GM18507 (cell line): ENCODE measurements around the gene SH3BP4.

ENCODE experiments used
- DNase-seq: peaks from one replicate; pipeline ENCODE4 v3.0.0; 2011; ENCODE audit warnings: low read depth; ENCODE audit not compliant: insufficient read length; ENCODE audit errors: extremely low spot score
- FAIRE-seq: peaks from 2 replicates; lab custom pipeline; 2011; peaks lifted over from hg19 to GRCh38; lab: Jason Lieb, UNC

Gene SH3BP4

GRCh38 chr2:234993541-234993981, 41.7 kb downstream of the SH3BP4 start:
- DNase-seq (no peak), FAIRE-seq (no peak)

- DNase-seq (no peak), FAIRE-seq (no peak)
These were observed 42.9 kb downstream of the SH3BP4 start for GRCh38 chr2:234994438-234995321.

DNA sequence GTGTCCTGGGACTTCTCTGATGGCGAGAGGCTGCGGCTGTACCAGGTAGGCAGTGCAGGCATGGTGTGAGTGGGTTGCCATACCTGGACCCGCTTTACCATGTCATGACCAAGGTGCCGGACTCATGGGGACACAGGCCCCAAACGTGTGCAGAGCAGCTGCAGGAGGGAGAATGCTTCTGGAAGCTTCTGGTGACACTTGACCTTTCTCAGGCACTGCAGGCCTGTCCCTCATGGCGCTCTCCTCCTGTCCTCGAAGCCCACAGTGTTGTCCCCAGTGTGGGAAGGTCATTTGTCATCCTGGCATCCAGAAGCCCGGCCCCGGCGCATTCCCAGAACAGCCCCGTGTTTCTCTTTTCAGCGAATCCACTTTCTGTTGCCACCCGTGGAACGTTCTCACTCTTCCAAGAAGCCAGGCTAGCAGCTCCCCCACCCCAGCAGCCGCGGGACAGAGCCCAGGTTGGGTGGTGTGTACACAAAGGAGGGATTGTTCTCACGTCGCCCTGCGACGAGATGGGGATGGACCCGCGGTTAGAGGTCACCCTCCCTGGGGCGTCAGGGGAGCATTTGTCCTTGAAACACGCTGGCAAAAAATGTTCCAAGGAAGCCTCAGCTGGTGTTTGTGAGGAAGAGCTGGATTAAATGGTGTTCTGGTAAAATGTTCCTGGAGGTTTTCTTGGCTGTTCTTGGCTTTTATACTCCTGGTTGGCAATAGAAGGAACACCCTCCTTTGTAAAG, 43.7 kb downstream of the SH3BP4 start:
- DNase-seq: no peak
- no peak for FAIRE-seq

DNA sequence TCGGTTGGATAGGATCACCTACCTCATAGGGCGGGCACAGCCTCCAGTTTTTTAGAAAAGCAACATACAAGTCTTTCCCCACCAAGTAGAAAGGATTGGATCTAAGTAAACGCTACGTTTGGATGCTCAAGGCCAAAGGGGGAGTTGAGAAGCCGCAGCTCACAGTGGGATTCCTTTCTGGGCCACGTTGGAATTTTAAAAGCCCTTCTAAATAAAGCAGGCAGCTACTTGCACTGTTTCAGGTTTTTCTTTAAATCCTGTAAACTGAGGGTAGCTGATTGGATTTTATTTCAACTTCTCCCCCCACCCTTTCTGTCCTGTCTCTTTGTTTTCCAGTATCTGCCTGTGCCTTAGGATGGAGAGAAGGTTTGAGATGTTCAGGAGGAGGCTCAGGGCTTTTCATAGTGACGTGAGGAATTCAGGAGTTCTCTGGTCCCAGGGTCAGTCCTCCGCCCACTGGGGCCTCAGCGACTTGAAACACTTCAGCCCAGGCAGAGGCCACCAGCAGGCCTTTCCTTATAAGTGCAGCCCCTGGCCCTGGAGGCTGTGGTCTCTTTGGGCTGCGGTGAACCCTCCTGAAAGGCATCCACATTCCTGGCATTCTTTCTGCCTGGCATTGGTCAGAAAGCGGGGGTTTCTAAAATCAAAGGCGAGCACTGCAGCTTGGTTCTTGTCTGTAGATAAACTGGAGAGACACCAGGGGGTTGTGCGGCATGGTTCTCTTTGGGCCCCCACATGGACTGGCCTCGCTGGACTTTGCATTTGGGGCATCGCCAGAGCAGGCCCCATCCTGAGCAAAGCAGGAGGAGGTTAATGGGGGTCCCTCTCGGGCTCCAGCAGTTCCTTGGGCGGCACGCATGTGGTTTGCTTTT, 44.5 kb downstream of the SH3BP4 start:
- FAIRE-seq (no peak), DNase-seq (no peak)

- DNase-seq: no peak
These were observed 45.1 kb downstream of the SH3BP4 start for GRCh38 chr2:234996941-234997270.

GRCh38 chr2:234997389-234997788, 45.6 kb downstream of the SH3BP4 start:
- FAIRE-seq (no peak), DNase-seq (no peak)

More at GRCh38 chr2:234996941-234997270, 45.1 kb downstream of the SH3BP4 start:
- FAIRE-seq: no peak

DNA sequence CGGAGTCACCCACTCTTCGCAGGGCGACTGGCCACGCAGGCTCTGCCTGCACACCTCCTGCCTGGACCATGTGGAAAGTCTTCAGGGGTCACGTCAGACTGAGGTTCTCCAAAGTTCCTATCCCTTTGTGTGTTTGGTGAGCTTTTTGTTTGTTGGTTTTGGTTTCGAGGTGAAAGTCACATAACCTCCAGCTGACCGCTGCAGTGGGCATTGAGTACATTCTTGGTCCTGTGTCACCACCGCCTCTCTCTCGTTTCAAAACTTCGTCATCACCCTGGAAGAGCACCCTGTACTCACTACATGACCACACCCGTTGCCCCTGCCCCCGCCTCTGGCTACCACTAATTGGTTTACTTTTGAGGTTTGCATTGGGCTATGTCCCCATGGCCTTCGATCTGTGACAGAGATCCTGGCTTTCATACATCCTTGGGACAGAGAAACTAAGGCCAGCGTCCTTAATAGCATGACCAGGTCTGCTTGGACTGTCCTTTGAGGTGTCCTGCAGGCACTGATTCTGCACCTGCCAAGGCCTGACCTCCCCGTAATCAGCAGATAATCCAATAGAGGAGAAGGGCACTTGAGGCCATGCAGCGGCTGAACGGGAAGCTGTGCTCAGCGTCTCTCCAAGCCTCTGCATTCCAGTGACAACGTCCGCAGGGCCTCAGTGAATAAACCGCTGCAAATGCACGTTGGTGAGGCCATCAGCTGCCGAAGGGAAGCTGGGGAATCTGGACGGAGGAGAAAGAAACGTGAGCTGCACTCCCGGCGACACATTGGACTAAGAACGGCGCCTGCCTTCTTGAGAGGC, 46.8 kb downstream of the SH3BP4 start:
- no peak for FAIRE-seq
- no peak for DNase-seq

DNA sequence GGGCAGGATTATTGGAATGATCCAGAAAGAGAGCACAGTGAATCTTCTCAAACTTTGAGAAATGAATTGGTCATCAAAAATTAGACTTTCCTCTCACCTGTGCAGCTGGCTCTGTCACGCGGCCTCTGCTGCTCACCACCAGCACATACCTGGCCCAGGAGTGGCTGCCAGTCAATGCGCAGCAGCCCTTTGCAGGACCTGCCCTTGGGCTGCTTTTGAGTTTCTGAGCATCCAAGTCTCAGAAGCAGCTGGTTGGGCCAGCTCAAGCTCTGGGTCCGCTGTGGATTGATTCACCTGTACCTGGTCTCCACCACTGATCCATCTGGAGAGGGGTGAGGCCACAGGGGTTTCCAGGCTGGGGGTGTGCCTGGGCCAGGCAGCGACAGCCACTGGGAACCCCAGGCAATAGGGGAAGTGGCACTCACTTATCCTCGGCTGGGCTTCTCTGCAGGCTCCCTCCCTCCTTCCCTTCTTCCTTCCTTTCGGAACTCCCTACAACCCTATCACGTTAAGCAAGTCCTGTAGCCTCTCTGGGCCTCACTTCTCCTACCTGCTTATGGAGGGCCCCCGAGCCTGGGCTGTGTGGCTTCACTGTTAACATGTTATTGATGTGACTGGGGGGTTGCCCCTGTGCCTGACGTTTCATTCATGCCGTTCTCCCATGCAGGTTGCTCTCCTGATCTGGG, 48.1 kb downstream of the SH3BP4 start:
- FAIRE-seq: no peak
- no peak for DNase-seq

DNA sequence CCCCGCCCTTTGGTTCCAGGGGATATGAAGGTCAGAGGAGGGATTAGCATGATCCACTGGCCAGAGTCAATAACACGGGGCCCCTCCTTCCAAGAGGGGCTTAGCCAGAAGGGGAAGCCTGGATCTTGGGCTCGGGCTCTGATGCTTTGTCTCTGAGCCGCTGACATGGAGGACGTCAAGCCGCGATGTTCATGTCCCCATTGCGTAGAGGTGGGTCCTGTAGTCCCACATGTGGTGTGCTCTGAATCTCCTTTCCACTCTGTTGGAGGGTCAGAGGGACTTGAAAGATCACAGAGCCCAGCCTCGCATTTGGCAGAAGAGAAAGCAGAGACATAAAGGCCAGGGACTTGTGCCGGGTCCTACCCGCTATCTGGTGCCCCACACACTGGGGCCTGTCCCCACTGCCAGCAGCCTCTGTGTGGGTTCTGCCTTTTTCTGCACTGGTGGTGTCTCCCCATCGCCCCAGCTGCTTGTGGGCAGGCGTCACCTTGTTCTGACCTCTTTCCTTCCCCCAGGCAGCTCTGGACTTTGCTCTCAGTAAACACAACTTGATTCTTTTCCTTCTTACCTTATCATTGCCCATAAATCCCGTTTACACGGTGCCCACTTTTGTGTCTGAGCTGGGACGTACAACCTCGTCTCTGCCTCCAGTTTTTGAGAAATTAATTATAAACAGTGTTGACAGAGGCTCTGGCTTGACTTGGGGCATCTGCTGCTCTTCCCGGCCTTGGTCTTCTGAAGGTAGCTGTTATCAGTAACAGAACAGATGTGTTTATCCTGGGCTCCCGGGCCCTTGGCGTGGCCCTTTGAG, 48.8 kb downstream of the SH3BP4 start:
- DNase-seq (no peak), FAIRE-seq (no peak)

DNA sequence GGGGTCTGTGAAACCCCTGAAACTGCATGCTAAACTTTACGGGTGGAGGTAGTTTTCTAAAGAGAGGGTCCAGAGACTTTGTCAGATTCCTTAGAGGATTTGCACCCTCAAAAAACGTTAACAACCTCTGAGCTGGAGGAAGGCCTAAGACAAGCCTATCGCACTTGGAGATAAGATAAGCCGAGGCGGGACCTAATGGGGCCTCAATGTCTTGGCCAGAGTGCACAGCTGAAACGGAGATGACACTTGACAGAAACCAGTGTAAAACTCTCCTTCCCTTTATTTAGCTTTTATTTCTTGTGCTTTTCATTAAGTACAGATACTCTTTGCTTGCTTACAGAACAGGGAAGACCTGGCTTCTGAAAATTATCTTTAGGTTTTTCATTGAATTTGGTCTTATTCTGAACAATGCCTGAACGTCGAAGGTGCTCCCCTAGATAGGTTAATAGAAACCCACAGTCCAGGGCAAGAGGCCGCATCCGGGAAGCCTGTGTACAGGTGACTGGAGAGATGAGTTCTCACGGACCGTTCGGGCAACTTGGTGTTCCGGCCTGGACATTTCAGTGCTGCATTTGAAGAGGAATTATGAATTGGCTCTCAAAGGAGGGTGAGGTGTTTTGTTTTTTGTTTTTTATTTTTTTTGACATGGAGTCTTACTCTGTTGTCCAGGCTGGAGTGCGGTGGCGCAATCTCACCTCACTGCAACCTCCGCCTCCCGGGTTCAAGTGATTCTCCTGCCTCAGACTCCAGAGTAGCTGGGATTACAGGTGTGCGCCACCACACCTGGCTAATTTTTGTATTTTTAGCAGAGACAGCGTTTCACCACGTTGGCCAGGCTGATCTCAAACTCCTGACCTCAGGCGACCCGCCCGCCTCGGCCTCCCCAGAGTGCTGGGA, 49.7 kb downstream of the SH3BP4 start:
- FAIRE-seq (no peak), DNase-seq (no peak)

DNA sequence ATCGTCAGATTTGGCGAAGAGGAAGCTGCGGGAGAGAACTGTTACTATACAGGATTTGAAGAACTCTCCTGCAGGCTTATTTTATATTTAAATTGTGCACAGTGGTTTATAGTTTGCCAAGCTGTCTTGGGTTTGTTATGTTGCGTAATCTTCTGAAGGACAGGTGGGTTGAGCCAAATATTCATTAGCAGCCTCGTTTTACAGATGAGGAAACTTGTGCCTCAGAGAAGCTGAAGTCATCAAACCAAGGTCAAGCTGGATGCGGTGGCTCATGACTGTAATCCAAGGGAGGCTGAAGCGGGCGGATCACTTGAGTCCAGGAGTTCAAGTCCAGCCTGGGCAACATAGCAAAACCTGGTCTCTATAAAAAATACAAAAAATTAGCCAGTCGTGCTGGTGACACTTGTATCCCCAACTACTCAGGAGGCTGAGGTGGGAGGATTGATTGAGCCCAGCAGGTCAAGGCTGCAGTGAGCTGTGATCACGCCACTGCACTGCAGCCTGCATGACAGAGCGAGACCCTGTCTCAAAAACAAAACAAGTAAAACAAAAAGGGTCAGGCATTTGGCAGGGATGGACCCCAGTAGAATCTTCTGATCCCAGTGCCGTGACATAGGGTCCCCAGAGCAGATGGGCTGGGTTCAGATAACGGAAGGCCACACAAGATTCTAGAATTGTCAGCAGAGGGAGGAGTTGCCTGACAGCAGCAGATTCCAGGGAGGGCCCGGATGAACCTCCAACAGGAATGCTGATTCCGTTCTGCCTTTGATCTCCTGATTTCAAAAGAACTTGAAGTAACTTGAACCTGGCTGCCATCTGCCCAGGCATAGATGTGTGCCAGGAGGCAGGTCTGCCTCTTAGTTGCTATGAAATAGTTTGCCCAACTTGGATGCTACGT, 50.6 kb downstream of the SH3BP4 start:
- DNase-seq (no peak), FAIRE-seq (no peak)

DNA sequence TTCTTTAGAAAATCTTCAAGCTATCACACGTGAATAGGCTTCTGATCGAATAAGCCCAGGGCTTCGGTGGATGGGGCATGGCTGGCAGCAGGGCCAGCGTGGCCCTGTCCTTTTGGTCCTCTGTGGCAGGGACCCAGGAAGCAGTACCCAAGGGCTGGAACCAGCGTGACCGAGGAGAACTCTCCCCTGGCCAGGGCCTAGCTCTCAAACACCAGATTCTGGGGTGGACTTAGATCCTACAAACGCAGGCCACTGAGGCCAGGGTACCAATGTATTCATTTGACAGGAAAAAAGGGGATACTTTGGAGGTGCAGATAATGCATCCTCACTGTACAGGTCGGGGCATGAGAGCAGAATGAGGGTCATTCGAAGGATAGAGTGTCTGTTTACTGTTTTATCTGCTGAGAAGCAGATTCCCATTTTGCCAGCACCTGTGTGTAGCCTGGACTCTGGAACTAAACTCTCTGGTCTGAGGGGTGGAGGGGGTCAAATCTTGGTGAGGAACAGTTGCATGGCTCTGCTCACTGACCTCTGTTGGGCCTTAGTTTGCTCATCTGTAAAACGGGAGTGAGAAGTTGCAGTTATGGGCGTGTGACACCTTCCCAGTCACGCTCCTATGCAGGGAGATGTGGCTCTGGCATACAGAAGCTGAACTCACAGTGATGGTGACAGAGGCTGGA, 51.4 kb downstream of the SH3BP4 start:
- no peak for DNase-seq
- FAIRE-seq: no peak

GRCh38 chr2:235004329-235004903, 52.6 kb downstream of the SH3BP4 start:
- DNase-seq: no peak
- FAIRE-seq: no peak

GRCh38 chr2:235005023-235005422, 53.2 kb downstream of the SH3BP4 start:
- FAIRE-seq (no peak), DNase-seq (no peak)

- no peak for FAIRE-seq
- DNase-seq: no peak
These were observed 53.9 kb downstream of the SH3BP4 start for GRCh38 chr2:235005603-235006259.
